Measurements from ENCODE around the gene MBOAT2. TPM values are rescaled to one million over a fixed set of nuclear protein-coding genes. Genes with fewer than 3 reads are reported as not detected.
"Not testable (repeated sequence)": the region's sequence is repeated elsewhere in the genome, so short reads cannot be mapped to it uniquely, and the experiment has no call there.

The MBOAT2 gene, protein sequence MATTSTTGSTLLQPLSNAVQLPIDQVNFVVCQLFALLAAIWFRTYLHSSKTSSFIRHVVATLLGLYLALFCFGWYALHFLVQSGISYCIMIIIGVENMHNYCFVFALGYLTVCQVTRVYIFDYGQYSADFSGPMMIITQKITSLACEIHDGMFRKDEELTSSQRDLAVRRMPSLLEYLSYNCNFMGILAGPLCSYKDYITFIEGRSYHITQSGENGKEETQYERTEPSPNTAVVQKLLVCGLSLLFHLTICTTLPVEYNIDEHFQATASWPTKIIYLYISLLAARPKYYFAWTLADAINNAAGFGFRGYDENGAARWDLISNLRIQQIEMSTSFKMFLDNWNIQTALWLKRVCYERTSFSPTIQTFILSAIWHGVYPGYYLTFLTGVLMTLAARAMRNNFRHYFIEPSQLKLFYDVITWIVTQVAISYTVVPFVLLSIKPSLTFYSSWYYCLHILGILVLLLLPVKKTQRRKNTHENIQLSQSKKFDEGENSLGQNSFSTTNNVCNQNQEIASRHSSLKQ
- 64.2 to 121 TPM (median 79.7 TPM) in 3 replicates for polyA plus RNA-seq
- polyA plus RNA-seq (2011; ENCODE audit: low read depth) = 36.1 TPM
- 28.2 and 52.9 TPM in 2 replicates for polyA plus RNA-seq (2011; cell fraction: cytosol; rRNA removed)
- 118 and 141 TPM in 2 replicates for polyA plus RNA-seq (2011; cell fraction: nucleus; rRNA removed)
- 53.7 and 67.9 TPM in 2 replicates for polyA plus RNA-seq (2012; ENCODE audit: low replicate concordance)
- 57.4 to 143 TPM (median 59.2 TPM) in 3 replicates for polyA minus RNA-seq
- 15.0 TPM for polyA minus RNA-seq (2011; cell fraction: cytosol; rRNA and poly(A)+ RNA removed)
- 39.1 and 116 TPM in 2 replicates for polyA minus RNA-seq (2011; cell fraction: nucleus; rRNA and poly(A)+ RNA removed)

DNA sequence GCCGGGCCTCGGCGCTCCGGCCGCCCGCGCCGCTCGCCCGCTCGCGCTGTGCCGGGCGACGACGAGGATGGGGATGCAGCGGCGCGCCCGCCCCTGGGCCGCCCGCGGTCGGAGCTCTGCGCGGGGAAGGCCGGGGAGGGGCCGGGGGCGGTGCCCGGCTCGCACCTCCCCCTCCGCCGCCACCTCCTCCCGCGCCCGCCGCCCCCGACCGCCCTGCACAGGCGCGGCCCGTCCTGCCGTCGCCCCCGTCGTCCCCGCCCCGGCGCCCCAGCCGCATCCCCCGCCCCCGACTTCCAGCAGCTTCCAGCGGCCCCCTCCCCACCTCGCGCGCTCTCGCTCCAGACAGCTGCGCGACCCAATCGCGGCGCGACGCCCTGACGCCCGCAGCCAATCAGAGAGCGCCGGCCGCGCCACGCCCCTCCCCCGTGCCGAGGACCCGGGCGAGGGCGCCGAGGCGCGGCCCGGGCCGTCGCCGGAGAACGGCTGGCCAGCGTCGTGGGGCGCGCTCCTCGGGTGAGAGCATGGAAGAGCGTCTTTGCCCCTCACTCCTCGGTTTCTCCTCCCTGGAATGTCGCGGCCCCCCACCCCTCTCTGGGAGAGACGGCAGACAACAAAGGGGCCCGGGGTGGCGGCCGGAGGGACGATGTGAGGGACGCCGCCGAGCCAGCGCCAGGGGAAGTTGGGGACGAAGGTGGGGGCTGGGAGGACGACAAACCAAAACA lies at the start of gene MBOAT2:
MBOAT2 (minus strand) TSS at position 69 of the 722 bp plus-strand sequence. CDS start 70 bp downstream, outside the sequence.
- DNase-seq (ENCODE audit: low read depth, low spot score) = no peak
- no peak for FAIRE-seq
- Histone ChIP-seq H3K27ac (ENCODE audit: control insufficient read depth, insufficient read depth, low read length) (peak within 1 kb of the TSS; percentile 99), H3K27me3 (ENCODE audit: control insufficient read depth, extremely low read depth, insufficient read depth, low read length) (no peaks in the 10 kb centered on the region), H3K9me3 (ENCODE audit: control insufficient read depth, low read depth, low read length) (no peaks in the 10 kb centered on the region), H4K20me1 (ENCODE audit: control insufficient read depth, extremely low read depth, insufficient read depth, low read length) (peaks cover 4% of the 10 kb centered on the region), H3K9me1 (ENCODE audit: control insufficient read depth, extremely low read depth, insufficient read depth, low read length) (peaks cover 2% of the 10 kb centered on the region), H3K79me2 (ENCODE audit: control insufficient read depth, insufficient read depth, low read length) (peaks cover 44% of the 10 kb centered on the region), H3K36me3 (ENCODE audit: control insufficient read depth in 2 of 2, extremely low read depth in 1 of 2, insufficient read depth in 2 of 2, low read length in 2 of 2) (no peaks in the 10 kb centered on the region), H3K4me1 (ENCODE audit: control insufficient read depth, extremely low read depth, insufficient read depth, low read length) (peaks cover 42% of the 10 kb centered on the region), H3K9ac (ENCODE audit: control insufficient read depth, extremely low read depth, insufficient read depth, low read length) (peak within 1 kb of the TSS; percentile 97), H2AFZ (ENCODE audit: control insufficient read depth, low read length) (peak within 1 kb of the TSS; percentile 49), H3K4me3 (ENCODE audit: control insufficient read depth in 2 of 3, extremely low read depth in 1 of 3, insufficient read depth in 2 of 3, low read depth in 1 of 3, low read length in 3 of 3) (peak within 1 kb of the TSS; percentile 78 to 88 (median 83)), H3K4me2 (ENCODE audit: control insufficient read depth, extremely low read depth, insufficient read depth, low read depth, low read length) (peak within 1 kb of the TSS; percentile 92)
- dilution Hi-C loops (cut with MboI; ENCODE audit: extremely low pct_ligation_motif_present, low sequenced_read_pairs) = no loop called here
- TF ChIP-seq, protein P1, sequence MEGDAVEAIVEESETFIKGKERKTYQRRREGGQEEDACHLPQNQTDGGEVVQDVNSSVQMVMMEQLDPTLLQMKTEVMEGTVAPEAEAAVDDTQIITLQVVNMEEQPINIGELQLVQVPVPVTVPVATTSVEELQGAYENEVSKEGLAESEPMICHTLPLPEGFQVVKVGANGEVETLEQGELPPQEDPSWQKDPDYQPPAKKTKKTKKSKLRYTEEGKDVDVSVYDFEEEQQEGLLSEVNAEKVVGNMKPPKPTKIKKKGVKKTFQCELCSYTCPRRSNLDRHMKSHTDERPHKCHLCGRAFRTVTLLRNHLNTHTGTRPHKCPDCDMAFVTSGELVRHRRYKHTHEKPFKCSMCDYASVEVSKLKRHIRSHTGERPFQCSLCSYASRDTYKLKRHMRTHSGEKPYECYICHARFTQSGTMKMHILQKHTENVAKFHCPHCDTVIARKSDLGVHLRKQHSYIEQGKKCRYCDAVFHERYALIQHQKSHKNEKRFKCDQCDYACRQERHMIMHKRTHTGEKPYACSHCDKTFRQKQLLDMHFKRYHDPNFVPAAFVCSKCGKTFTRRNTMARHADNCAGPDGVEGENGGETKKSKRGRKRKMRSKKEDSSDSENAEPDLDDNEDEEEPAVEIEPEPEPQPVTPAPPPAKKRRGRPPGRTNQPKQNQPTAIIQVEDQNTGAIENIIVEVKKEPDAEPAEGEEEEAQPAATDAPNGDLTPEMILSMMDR (optimal IDR thresholded peaks at IDR 0.05 in 1 of 3, IDR thresholded peaks at IDR 0.05 in 1 of 3, conservative IDR thresholded peaks at IDR 0.05 in 1 of 3; ENCODE audit: extremely low read depth in 1 of 3, insufficient read depth in 2 of 3, low read length in 3 of 3) = peak in 1 of 3 experiments; percentile 4
- TF ChIP-seq EZH2 (IDR thresholded peaks at IDR 0.05; ENCODE audit: low read length) = no peak

DNA sequence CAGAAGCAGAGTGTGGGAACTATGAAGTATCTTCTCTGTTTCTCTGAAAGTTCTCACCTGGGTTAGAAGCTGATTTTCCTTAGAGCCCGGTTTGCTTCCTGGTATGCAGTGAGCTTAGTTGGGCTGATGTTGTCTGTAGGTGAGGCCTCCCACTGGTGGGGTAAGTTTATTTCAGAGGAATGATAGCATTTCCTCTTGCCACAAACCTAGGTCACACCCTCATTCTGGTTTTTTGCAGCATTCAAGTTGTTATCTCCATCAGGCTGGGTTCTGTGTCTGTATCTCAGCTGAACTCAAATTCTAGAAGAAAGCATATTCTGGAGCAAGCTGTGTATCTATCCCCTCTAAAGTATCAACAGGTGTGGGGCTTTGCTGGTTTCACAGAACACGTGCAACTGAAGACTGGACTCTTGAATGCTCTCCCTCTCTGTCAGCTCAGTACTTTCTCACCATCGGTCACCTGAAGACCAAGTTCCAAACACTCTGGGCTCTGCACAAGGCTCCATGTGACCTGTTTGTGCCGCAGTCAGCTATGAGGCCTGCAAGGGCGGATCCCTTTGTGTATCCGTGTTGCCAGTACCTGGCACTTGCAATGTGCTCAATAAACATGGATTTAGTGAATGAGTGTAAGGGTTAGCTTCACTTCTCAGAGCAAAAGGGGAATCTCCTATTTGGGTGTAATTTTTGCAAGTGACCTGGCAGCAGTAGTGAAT lies 49.5 kb upstream of the MBOAT2 start:
- TF ChIP-seq EZH2 (IDR thresholded peaks at IDR 0.05; ENCODE audit: low read length) = no peak
- no peak overlapping the region for H3K4me2 ChIP-seq (ENCODE audit: control insufficient read depth, extremely low read depth, insufficient read depth, low read depth, low read length)
- no peaks in the 10 kb centered on the region for H3K36me3 ChIP-seq (ENCODE audit: control insufficient read depth in 2 of 2, extremely low read depth in 1 of 2, insufficient read depth in 2 of 2, low read length in 2 of 2)
- H3K27me3 ChIP-seq (ENCODE audit: control insufficient read depth, extremely low read depth, insufficient read depth, low read length) = no peaks in the 10 kb centered on the region
- DNase-seq (ENCODE audit: low read depth, low spot score) = no peak
- H4K20me1 ChIP-seq (ENCODE audit: control insufficient read depth, extremely low read depth, insufficient read depth, low read length) = no peaks in the 10 kb centered on the region
- no peaks in the 10 kb centered on the region for H3K9me3 ChIP-seq (ENCODE audit: control insufficient read depth, low read depth, low read length)
- FAIRE-seq = no peak
- H3K9ac ChIP-seq (ENCODE audit: control insufficient read depth, extremely low read depth, insufficient read depth, low read length) = no peak overlapping the region
- H3K4me1 ChIP-seq (ENCODE audit: control insufficient read depth, extremely low read depth, insufficient read depth, low read length) = no peaks in the 10 kb centered on the region
- H3K4me3 ChIP-seq (ENCODE audit: control insufficient read depth in 2 of 3, extremely low read depth in 1 of 3, insufficient read depth in 2 of 3, low read depth in 1 of 3, low read length in 3 of 3) = no peak overlapping the region
- no peaks in the 10 kb centered on the region for H3K79me2 ChIP-seq (ENCODE audit: control insufficient read depth, insufficient read depth, low read length)
- dilution Hi-C loops (cut with MboI; ENCODE audit: extremely low pct_ligation_motif_present, low sequenced_read_pairs) = no loop called here
- H3K9me1 ChIP-seq (ENCODE audit: control insufficient read depth, extremely low read depth, insufficient read depth, low read length) = no peaks in the 10 kb centered on the region
- H3K27ac ChIP-seq (ENCODE audit: control insufficient read depth, insufficient read depth, low read length) = no peak overlapping the region
- no peak overlapping the region for H2AFZ ChIP-seq (ENCODE audit: control insufficient read depth, low read length)

DNA sequence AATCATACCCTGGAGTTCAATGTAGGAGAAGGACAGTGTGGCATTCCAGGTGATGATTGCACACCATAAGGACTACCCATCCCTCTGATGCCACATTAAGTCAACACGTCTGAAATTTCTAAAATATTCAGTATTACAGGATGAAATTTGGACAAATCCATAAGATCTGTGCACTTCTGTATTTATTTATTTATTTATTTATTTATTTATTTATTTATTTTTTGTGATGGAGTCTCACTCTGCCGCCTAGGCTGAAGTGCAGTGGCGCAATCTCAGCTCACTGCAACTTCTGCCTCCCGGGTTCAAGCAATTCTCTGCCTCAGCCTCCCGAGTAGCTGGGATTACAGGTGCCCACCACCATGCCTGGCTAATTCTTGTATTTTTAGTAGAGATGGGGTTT lies 48.0 kb upstream of the MBOAT2 start:
- H3K4me2 ChIP-seq (ENCODE audit: control insufficient read depth, extremely low read depth, insufficient read depth, low read depth, low read length); dilution Hi-C loops (cut with MboI; ENCODE audit: extremely low pct_ligation_motif_present, low sequenced_read_pairs); H2AFZ ChIP-seq (ENCODE audit: control insufficient read depth, low read length); H3K9me3 ChIP-seq (ENCODE audit: control insufficient read depth, low read depth, low read length); H3K27ac ChIP-seq (ENCODE audit: control insufficient read depth, insufficient read depth, low read length); DNase-seq (ENCODE audit: low read depth, low spot score); FAIRE-seq; H3K36me3 ChIP-seq (ENCODE audit: control insufficient read depth in 2 of 2, extremely low read depth in 1 of 2, insufficient read depth in 2 of 2, low read length in 2 of 2); H3K9me1 ChIP-seq (ENCODE audit: control insufficient read depth, extremely low read depth, insufficient read depth, low read length); H3K9ac ChIP-seq (ENCODE audit: control insufficient read depth, extremely low read depth, insufficient read depth, low read length); H3K27me3 ChIP-seq (ENCODE audit: control insufficient read depth, extremely low read depth, insufficient read depth, low read length); H3K4me1 ChIP-seq (ENCODE audit: control insufficient read depth, extremely low read depth, insufficient read depth, low read length); H3K4me3 ChIP-seq (ENCODE audit: control insufficient read depth in 2 of 3, extremely low read depth in 1 of 3, insufficient read depth in 2 of 3, low read depth in 1 of 3, low read length in 3 of 3); H3K79me2 ChIP-seq (ENCODE audit: control insufficient read depth, insufficient read depth, low read length); H4K20me1 ChIP-seq (ENCODE audit: control insufficient read depth, extremely low read depth, insufficient read depth, low read length): not testable (repeated sequence)

Data from keratinocyte (primary cell).